HepG2 (cell line): Measurements from ENCODE around the gene PPP2R2C. TPM values are rescaled to one million over a fixed set of nuclear protein-coding genes. Genes with fewer than 3 reads are reported as not detected.

ENCODE experiments used
- ATAC-seq: fragments of 200-7000 bp; cut with Tn5 transposase; 3 replicates; pipeline ENCODE4 v1.9.1; 2020; ENCODE audit warnings: mild to moderate bottlenecking, moderate library complexity
- BruUV-seq: library from RNA; stranded (reverse); fragments of 400-500 nt; replicated peaks from 2 replicates; lab custom pipeline; 2021; lab: Mats Ljungman, UMichigan
- CTCF ChIA-PET: fragments of 300-600 bp; formaldehyde crosslinking; extraction: SDS; loops from one replicate; lab custom pipeline; 2021; ENCODE audit warnings: low total read pairs, inconsistent platforms, low intra/inter-chr PET ratio; lab: Yijun Ruan, JAX
- POLR2A ChIA-PET: fragments of 350-600 bp; sonication (Branson Sonifier 250); formaldehyde crosslinking; loops from one replicate; lab custom pipeline; 2020; ENCODE audit warnings: antibody characterized with exemption, inconsistent platforms; lab: Yijun Ruan, JAX
- DNase-seq: peaks from one replicate; pipeline ENCODE4 v3.0.0-alpha.2; 2015; ENCODE audit warnings: low spot score
- FAIRE-seq: peaks from 3 replicates; lab custom pipeline; 2011; peaks lifted over from hg19 to GRCh38; lab: Jason Lieb, UNC
- H2AFZ ChIP-seq: one replicate; pipeline ENCODE4 v1.6.1; 2011; ENCODE audit warnings: low read length, inconsistent platforms
- H3K27ac ChIP-seq: fragments of 300-600 bp; 3 replicates; pipeline ENCODE4 v1.8.0; 2011; ENCODE audit warnings: mixed run types, mild to moderate bottlenecking, mixed read lengths, low read length, inconsistent platforms; ENCODE audit not compliant: insufficient read depth; ENCODE audit errors: extremely low read length
- H3K27me3 ChIP-seq, 2 experiments: fragments of 200-600 bp in 1 of 2; 2 replicates in 1 of 2; 3 replicates in 1 of 2; pipeline versions ENCODE4 v1.6.0 to v1.8.0; 2011; ENCODE audit warnings: low read length in 2 of 2, mild to moderate bottlenecking in 2 of 2, moderate library complexity in 2 of 2, inconsistent platforms in 1 of 2; ENCODE audit not compliant: insufficient read depth in 2 of 2, control insufficient read depth in 1 of 2
- H3K36me3 ChIP-seq, 2 experiments: fragments of 200-600 bp in 1 of 2; replicated peaks in 1 of 2; 2 replicates in 1 of 2; 3 replicates in 1 of 2; pipeline versions ENCODE4 v1.5.1 to v1.8.0; 2011; ENCODE audit warnings: low read length in 2 of 2, inconsistent platforms in 1 of 2; ENCODE audit not compliant: insufficient read depth in 2 of 2, control insufficient read depth in 1 of 2
- H3K4me1 ChIP-seq: 2 replicates; pipeline ENCODE4 v1.5.1; 2012; ENCODE audit warnings: low read length, inconsistent platforms; ENCODE audit not compliant: insufficient read depth
- H3K4me2 ChIP-seq: 2 replicates; pipeline ENCODE4 v1.6.0; 2011; ENCODE audit warnings: low read depth, low read length, inconsistent platforms
- H3K4me3 ChIP-seq, 3 experiments: fragments of 200-600 bp in 1 of 3; sonication (generic), shearing (Covaris generic) in 1 of 3; replicated peaks in 1 of 3; 2 replicates each; pipeline ENCODE4 v1.5.1; 2011 to 2016; ENCODE audit warnings: low read length in 3 of 3, inconsistent platforms in 2 of 3, low read depth in 2 of 3, mild to moderate bottlenecking in 2 of 3, control low read depth in 1 of 3, mixed read lengths in 1 of 3; ENCODE audit not compliant: insufficient read depth in 1 of 3
- H3K79me2 ChIP-seq: one replicate; pipeline ENCODE4 v1.6.1; 2011; ENCODE audit warnings: low read length, inconsistent platforms; ENCODE audit not compliant: insufficient read depth
- H3K9ac ChIP-seq: 2 replicates; pipeline ENCODE4 v1.6.0; 2011; ENCODE audit warnings: mild to moderate bottlenecking, low read depth, low read length, inconsistent platforms; ENCODE audit not compliant: insufficient read depth
- H3K9me3 ChIP-seq: 2 replicates; pipeline ENCODE4 v1.5.1; 2012; ENCODE audit warnings: mild to moderate bottlenecking, low read length
- H4K20me1 ChIP-seq: 2 replicates; pipeline ENCODE4 v1.6.0; 2011; ENCODE audit warnings: inconsistent platforms, mild to moderate bottlenecking, low read length, moderate library complexity; ENCODE audit not compliant: insufficient read depth
- KDM5B ChIP-seq: sonication (generic); formaldehyde crosslinking; IDR thresholded peaks from 2 replicates; pipeline ENCODE4 v1.4.0; 2020; ENCODE audit warnings: missing genetic modification reagents, mild to moderate bottlenecking, borderline replicate concordance
- NFYB ChIP-seq: sonication (generic); formaldehyde crosslinking; IDR thresholded peaks from 2 replicates; pipeline ENCODE4 v1.4.0; 2020; ENCODE audit warnings: missing genetic modification reagents
- SAP130 ChIP-seq: IDR thresholded peaks from 2 replicates; pipeline ENCODE4 v1.6.1; 2016; ENCODE audit warnings: low read depth
- ZNF263 ChIP-seq: sonication (generic); formaldehyde crosslinking; IDR thresholded peaks from 2 replicates; pipeline ENCODE4 v1.4.0; 2020; ENCODE audit warnings: missing genetic modification reagents
- WGBS: methylation state at CpG from one replicate; pipeline ENCODE4 v1.1.6; 2017; ENCODE audit warnings: low lambda C conversion rate; 5-methylcytosine and 5-hydroxymethylcytosine counted together
- in situ Hi-C: cut with HindIII; loops from 2 replicates; pipeline ENCODE4 v1.10.0; 2017; ENCODE audit warnings: low pct_unique_long_range_greater_than_20kb; ENCODE audit not compliant: extremely low pct_ligation_motif_present
- intact Hi-C: fragments of 100-400 bp; cut with micrococcal nuclease; formaldehyde crosslinking; loops from one replicate; pipeline ENCODE4 v1.10.0; 2022; ENCODE audit not compliant: unreplicated experiment
- polyA plus RNA-seq, 8 experiments: library from polyadenylated mRNA; depleted of rRNA in 3 of 8; stranded (reverse) in 7 of 8; unstranded in 1 of 8; fragments of >200 nt; fragmentation: Illumina TruSeq in 4 of 8; extraction: Trizol in 4 of 8; gene quantifications; 2 replicates each; pipeline versions ENCODE4 v1.2.1 to v1.2.3, GENCODE V29; 2011 to 2016; ENCODE audit warnings: low read depth in 4 of 8, missing spikeins in 1 of 8, mixed read lengths in 1 of 8; ENCODE audit not compliant: insufficient read depth in 1 of 8
- total RNA-seq, 5 experiments: library from RNA; depleted of rRNA; stranded (reverse); fragments of >200 nt; fragmentation: Illumina TruSeq; extraction: Trizol; gene quantifications; 2 replicates each; pipeline ENCODE4 v1.2.3, GENCODE V29; 2016; ENCODE audit warnings: low read depth in 1 of 5
- TF ChIP-seq, protein P1 (sequence below): sonication (generic); formaldehyde crosslinking; IDR thresholded peaks from 2 replicates; pipeline ENCODE4 v1.4.0; 2020; ENCODE audit warnings: missing genetic modification reagents

PPP2R2C gene
- total and polyA plus RNA-seq, 2 of the 13 experiments (the other 11 are each of a cell fraction or from before 2014, with no cell fraction given), result 0.60 to 8.6 TPM

GRCh38 chr4:6325788-6326290 is 146.6 kb downstream of the PPP2R2C start:
- in situ Hi-C loops, result loop anchor here (5.0 kb wide), 1 partner anchor 64 kb away; no protein-coding TSS in a partner anchor

More at GRCh38 chr4:6325788-6326290, 146.6 kb downstream of the PPP2R2C start:
- no peak overlapping the region for H3K9ac ChIP-seq
- H4K20me1 ChIP-seq, result no peaks in the 10 kb centered on the region
- no peak overlapping the region for H3K4me2 ChIP-seq
- no peak overlapping the region for H3K4me3 ChIP-seq
- TF ChIP-seq ZNF263 (CRISPR knock-in tag), result no peak
- TF ChIP-seq KDM5B, result no peak
- no peak for TF ChIP-seq SAP130
- peak; percentile 51; the same call in 1 of the 2 replicates for TF ChIP-seq NFYB
- TF ChIP-seq, protein P1, sequence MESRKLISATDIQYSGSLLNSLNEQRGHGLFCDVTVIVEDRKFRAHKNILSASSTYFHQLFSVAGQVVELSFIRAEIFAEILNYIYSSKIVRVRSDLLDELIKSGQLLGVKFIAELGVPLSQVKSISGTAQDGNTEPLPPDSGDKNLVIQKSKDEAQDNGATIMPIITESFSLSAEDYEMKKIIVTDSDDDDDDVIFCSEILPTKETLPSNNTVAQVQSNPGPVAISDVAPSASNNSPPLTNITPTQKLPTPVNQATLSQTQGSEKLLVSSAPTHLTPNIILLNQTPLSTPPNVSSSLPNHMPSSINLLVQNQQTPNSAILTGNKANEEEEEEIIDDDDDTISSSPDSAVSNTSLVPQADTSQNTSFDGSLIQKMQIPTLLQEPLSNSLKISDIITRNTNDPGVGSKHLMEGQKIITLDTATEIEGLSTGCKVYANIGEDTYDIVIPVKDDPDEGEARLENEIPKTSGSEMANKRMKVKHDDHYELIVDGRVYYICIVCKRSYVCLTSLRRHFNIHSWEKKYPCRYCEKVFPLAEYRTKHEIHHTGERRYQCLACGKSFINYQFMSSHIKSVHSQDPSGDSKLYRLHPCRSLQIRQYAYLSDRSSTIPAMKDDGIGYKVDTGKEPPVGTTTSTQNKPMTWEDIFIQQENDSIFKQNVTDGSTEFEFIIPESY (CRISPR knock-in tag), result peak; percentile 30; the same call in 1 of the 2 replicates
- CTCF ChIA-PET, result interaction anchor here (1.4 to 7.9 kb wide), 3 partner anchors 17 to 75 kb away, joined by 6 to 66 read pairs (median 50); no protein-coding TSS in a partner anchor
- no peak for DNase-seq
- H3K27me3 ChIP-seq, result peaks cover 0 to 18% of the 10 kb centered on the region in 2 experiments; a peak in 3 of 5 replicates
- H3K4me1 ChIP-seq, result peaks cover 93% of the 10 kb centered on the region
- intact Hi-C loops, result no loop called here
- no peak overlapping the region for H2AFZ ChIP-seq
- FAIRE-seq, result no peak
- H3K36me3 ChIP-seq, result no peaks in the 10 kb centered on the region
- H3K27ac ChIP-seq, result no peak overlapping the region
- WGBS, result 97% methylated on average over 8 of the region's 14 CpGs
- BruUV-seq, result no TSS peak
- H3K9me3 ChIP-seq, result no peaks in the 10 kb centered on the region
- H3K79me2 ChIP-seq, result peaks cover 15% of the 10 kb centered on the region
- no peak for ATAC-seq
- POLR2A ChIA-PET, result no interaction called here
